Skin epidermis (tissue), 12 donors: ENCODE results near the gene GPRIN3.
A peak's percentile ranks its signal among the peaks of the same experiment; 100 is the strongest.
"Not testable (repeated sequence)": the region's sequence is repeated elsewhere in the genome, so short reads cannot be mapped to it uniquely, and the experiment has no call there.

Source experiments
- H3K27ac ChIP-seq, 21 experiments: fragments of 200-600 bp; sonication (generic) in 11 of 21; one replicate each; pipeline ENCODE4 v1.5.0; 2020; ENCODE audit warnings: mild to moderate bottlenecking in 3 of 21, inconsistent platforms in 2 of 21, moderate library complexity in 2 of 21
- H3K4me3 ChIP-seq, 7 experiments: fragments of 200-600 bp; sonication (generic) in 2 of 7; one replicate each; pipeline ENCODE4 v1.5.0; 2020; ENCODE audit warnings: inconsistent platforms in 2 of 7, mild to moderate bottlenecking in 2 of 7, moderate library complexity in 1 of 7

The GPRIN3 gene

GRCh38 chr4:89267846-89268245 lies 39.8 kb downstream of the GPRIN3 start:
- Histone ChIP-seq H3K27ac (no peak overlapping the region), H3K4me3 (no peak overlapping the region)

- no peak overlapping the region for H3K27ac ChIP-seq
Observed at GRCh38 chr4:89267392-89267791, 40.2 kb downstream of the GPRIN3 start.

DNA sequence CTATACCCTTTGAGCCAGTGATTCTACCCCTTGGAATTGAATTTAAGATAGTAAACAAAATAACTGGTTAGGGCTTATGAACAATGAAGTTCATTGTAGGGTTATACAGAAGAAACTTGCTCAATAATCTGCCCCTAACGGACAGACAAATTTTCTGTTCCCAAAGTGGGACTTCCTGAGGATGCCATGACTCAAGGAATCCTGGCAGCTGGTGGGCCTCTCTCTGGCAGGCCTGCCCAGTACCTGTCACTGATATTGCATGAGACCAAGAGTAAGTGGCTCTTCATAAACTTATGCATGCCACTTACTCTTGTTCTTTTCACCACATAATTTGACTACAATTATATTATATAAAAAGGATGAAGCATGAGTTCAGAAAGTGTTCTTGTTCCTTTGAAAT lies 41.5 kb downstream of the GPRIN3 start:
- Histone ChIP-seq H3K4me3 (no peak overlapping the region), H3K27ac (no peak overlapping the region)

More at GRCh38 chr4:89267392-89267791, 40.2 kb downstream of the GPRIN3 start:
- no peak overlapping the region for H3K4me3 ChIP-seq

- Histone ChIP-seq H3K27ac (no peak overlapping the region), H3K4me3 (no peak overlapping the region)
Observed at GRCh38 chr4:89263265-89263664, 44.3 kb downstream of the GPRIN3 start.

GRCh38 chr4:89259301-89260028 lies 48.1 kb downstream of the GPRIN3 start:
- Histone ChIP-seq H3K4me3 (no peak overlapping the region), H3K27ac (no peak overlapping the region)

DNA sequence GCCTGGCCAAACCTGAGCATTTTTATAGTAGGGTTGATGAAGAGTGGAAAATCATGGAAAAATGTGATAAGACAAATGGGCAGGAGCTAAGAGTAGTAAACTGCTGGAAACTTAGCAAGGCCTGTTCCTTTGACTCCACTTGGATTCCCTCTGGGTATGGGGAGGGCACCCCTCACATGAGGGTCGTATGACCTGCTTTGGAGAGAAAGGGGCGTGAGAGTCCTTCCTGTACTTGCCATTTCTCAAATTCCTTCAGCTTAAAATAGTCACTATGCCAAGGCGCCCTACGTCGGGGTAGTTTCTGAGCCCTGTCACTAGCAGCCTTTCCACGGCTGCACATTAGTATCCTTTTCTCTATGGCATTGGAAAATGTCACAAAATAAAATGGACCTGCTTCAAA lies 49.1 kb downstream of the GPRIN3 start:
- no peak overlapping the region for H3K4me3 ChIP-seq
- H3K27ac ChIP-seq: no peak overlapping the region

DNA sequence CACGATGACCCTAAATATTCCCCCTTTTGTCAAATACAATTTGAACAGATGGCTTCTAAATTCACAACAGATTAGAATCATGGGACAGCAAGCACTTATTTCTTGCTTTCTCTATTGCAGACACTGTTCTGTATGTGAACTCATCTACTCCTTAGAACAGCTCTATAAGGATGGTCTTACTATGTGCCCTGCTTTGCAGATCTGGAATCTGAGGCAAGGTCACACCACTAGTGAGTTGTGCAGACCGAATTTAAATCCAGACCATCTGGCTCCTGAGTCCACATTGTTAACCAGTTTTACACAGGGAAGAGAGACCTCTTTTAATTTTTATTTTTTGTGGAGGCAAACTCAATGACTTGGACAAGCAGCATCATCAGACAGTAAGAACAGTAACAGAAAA lies 50.2 kb downstream of the GPRIN3 start:
- Histone ChIP-seq H3K4me3 (no peak overlapping the region), H3K27ac (no peak overlapping the region)

GRCh38 chr4:89256203-89256800 lies 51.3 kb downstream of the GPRIN3 start:
- Histone ChIP-seq H3K4me3 (no peak overlapping the region), H3K27ac (peak overlapping the region in 1 of 21 experiments; percentile 33)

DNA sequence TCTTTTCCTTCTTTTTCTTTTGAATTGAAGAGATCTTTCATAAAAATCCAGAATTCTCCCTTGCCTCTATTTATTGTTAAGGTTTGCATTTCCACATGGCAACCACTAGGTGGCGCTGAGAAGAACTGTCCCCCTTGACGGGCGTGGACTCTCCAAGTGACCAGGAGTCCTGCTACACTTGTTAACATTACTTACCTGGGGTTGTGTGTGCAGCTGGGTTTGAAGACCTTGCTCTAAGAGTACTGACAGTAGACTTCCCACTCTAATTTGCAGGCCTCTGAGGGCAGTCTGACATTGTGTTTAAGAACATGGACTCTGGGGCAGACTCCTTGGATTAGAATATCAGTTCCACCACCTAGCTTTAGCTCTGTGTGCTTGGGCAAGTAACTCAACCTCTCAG lies 52.8 kb downstream of the GPRIN3 start:
- Histone ChIP-seq H3K4me3 (no peak overlapping the region), H3K27ac (peak overlapping the region in 1 of 21 experiments; percentile 8)

DNA sequence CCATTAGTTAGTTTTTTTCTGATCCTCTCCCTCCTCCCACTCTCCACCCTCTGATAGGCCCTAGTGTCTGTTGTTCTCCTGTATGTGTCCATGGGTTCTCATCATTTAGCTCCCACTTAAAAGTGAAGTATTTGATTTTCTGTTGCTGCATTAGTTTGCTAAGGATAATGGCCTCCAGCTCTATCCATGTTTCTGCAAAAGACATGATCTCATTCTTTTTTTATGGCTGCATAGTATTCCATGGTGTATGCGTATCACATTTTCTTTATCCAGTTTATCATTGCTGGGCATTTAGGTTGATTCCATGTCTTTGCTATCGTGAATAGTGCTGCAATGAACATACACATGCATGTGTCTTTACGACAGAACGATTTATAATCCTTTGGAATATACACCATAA lies 53.3 kb downstream of the GPRIN3 start:
- H3K4me3 ChIP-seq, H3K27ac ChIP-seq: not testable (repeated sequence)

DNA sequence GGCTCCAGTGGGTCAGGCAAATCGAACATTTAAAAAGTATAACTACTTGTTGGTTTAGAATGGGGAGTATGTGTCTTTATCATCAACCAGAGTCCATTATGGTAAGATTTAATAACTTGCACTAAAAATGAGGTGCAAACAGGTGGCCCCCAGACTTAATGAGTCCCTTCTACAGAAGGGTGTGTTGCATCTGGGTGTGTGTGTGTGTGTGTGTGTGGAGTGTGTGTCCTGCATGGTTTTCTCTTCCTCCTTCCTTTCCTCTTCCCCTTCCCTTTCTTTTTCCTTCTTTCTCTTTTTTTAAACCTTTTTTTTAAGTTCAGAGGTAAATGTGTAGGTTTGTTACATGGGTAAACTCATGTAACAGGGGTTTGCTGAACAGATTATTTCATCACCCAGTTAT lies 53.7 kb downstream of the GPRIN3 start:
- Histone ChIP-seq H3K4me3 (no peak overlapping the region), H3K27ac (no peak overlapping the region)

- Histone ChIP-seq H3K4me3 (no peak overlapping the region), H3K27ac (no peak overlapping the region)
Observed at GRCh38 chr4:89253311-89253710, 54.3 kb downstream of the GPRIN3 start.

DNA sequence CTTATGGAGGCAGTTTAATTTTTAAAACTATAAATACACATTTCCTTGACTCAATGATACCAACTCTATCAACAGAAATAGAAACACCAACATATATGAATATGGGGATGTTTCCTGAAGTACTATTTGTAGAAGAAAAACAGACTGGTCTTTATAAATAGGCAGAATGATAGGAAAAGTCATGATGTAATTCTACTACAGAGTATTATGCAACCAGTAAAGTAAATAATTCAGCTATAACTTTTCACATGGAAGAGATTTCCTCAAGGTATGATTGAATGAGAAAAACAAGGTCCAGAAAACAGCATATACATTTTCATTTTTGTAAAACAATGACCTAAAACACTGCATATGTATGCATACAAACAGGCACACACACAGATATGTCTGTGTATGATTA lies 56.2 kb downstream of the GPRIN3 start:
- no peak overlapping the region for H3K4me3 ChIP-seq
- H3K27ac ChIP-seq: no peak overlapping the region

DNA sequence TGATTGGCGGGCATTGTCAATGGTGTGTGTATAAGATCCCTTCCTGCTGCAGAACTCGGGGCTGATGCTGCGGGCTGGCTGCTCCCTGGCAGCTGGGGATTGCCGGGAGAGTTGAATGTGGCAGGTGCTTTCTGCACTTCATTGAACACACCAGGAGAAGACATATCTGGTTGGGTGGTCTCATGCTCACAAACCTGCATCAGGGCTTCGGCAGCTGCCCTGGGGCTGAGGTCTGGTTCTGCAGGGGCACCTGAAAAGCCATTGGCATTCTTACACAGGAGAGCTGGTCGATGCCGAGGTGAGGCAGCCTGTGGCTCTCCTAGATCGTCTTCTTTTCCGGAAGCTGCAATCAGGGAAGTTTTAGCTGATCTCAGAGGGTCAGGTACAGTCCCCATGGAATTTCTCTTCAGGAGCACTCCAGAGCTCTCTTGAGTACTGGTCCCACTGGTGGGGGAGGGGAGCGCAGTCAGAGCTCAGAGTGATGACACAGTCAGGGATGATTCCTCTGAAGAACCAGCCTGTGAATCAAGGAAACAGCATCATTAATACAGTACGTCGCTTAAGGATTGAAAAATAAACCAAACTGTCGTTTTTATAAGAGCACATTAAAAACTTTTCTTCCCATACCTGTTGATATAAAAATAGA lies 57.8 kb downstream of the GPRIN3 start:
- Histone ChIP-seq H3K4me3 (no peak overlapping the region), H3K27ac (no peak overlapping the region)

- peak overlapping the region in 1 of 7 experiments; percentile 13 for H3K4me3 ChIP-seq
Observed at GRCh38 chr4:89249313-89249712, 58.3 kb downstream of the GPRIN3 start.

DNA sequence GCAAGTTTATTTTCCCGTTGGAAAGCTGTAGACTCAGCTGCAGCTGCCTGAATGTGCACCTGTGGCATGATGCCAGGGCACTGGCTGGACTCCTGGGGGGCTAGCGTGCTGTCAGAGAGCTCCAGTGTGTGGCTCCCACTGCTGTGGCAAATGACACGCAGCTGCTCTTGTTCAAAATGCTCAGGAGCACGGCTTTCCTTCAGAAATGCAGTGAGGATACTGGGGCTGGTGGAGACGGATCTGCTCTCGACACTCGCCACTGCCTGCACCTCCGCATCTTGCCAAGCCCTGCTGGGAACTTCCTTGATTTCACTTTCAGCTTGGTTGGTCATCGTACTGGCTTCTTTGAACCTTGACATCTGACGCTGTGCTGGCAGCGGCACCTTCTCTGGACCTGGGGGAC lies 58.7 kb downstream of the GPRIN3 start:
- Histone ChIP-seq H3K27ac (no peak overlapping the region), H3K4me3 (peak overlapping the region in 1 of 7 experiments; percentile 13)

More at GRCh38 chr4:89249313-89249712, 58.3 kb downstream of the GPRIN3 start:
- H3K27ac ChIP-seq: no peak overlapping the region

DNA sequence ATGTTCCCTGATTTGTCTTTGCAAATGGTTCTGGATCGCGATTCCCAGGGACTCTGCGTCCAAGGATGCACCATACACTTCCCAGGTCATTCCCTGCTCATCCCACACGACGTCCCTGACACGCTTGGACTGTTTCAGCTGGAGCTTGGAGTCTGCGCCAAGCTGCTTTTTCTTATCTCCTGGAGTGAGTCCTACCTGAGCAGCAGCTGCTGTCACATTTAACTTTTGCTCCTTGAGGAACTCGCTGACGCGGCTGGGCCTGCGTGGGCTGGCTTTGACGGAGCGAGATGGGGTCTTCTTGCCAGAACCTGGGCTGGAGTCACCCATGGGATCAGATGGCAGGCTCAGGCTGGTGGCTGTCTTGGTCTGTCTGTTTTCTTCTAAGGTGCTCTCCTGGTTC lies 59.6 kb downstream of the GPRIN3 start:
- Histone ChIP-seq H3K4me3 (no peak overlapping the region), H3K27ac (no peak overlapping the region)

DNA sequence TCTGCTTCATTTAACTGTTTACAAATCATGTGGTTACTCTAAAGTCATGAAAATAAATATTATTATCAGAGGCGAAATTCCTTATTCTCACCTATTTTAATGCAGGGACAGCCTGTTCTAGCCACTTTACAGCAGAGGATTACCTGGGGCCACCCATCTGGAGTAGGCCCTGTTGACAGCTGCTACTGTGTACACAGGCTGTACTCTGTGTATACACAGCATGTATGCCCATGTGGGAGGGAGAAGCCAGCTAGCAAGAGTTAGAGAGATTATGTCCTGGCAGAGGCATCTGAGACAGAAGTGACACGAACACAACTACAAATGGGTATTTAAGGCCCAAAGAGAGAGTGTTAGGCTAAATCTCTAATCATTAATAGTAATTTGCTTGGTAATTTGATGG lies 62.1 kb downstream of the GPRIN3 start:
- H3K4me3 ChIP-seq: no peak overlapping the region
- no peak overlapping the region for H3K27ac ChIP-seq

GRCh38 chr4:89243733-89244252 lies 63.8 kb downstream of the GPRIN3 start:
- H3K27ac ChIP-seq: no peak overlapping the region
- no peak overlapping the region for H3K4me3 ChIP-seq

GRCh38 chr4:89242864-89243732 lies 64.5 kb downstream of the GPRIN3 start:
- H3K27ac ChIP-seq: no peak overlapping the region
- no peak overlapping the region for H3K4me3 ChIP-seq
